HEK293 (cell line): ENCODE data around the gene FAM210A.

Experiments used
- FEZF1 ChIP-seq: fragments of 450-650 bp; formaldehyde crosslinking; IDR thresholded peaks from 2 replicates; pipeline ENCODE4 v1.5.1; 2016; ENCODE audit warnings: missing biosample characterization, missing genetic modification characterization
- ZBTB7A ChIP-seq: fragments of 450-650 bp; formaldehyde crosslinking; IDR thresholded peaks from 2 replicates; pipeline ENCODE4 v1.5.1; 2016; ENCODE audit warnings: low read depth, missing biosample characterization, missing genetic modification characterization
- ZNF112 ChIP-seq: fragments of 450-650 bp; formaldehyde crosslinking; IDR thresholded peaks from 2 replicates; pipeline ENCODE4 v1.5.0; 2017; ENCODE audit warnings: missing biosample characterization, missing genetic modification characterization
- ZNF239 ChIP-seq: fragments of 450-650 bp; formaldehyde crosslinking; IDR thresholded peaks from 2 replicates; pipeline ENCODE4 v1.5.1; 2016; ENCODE audit warnings: missing biosample characterization, missing genetic modification characterization
- ZNF585B ChIP-seq: fragments of 450-650 bp; formaldehyde crosslinking; IDR thresholded peaks from 2 replicates; pipeline ENCODE4 v1.5.1; 2016; ENCODE audit warnings: missing biosample characterization, missing genetic modification characterization
- TF ChIP-seq, protein P1 (sequence below): fragments of 450-650 bp; formaldehyde crosslinking; IDR thresholded peaks from 2 replicates; pipeline ENCODE4 v1.5.1; 2016; ENCODE audit warnings: missing biosample characterization, missing genetic modification characterization
- TF ChIP-seq, protein P2 (sequence below): fragments of 450-650 bp; formaldehyde crosslinking; IDR thresholded peaks from 2 replicates; pipeline ENCODE4 v1.5.1; 2016; ENCODE audit warnings: missing biosample characterization, missing genetic modification characterization

DNA sequence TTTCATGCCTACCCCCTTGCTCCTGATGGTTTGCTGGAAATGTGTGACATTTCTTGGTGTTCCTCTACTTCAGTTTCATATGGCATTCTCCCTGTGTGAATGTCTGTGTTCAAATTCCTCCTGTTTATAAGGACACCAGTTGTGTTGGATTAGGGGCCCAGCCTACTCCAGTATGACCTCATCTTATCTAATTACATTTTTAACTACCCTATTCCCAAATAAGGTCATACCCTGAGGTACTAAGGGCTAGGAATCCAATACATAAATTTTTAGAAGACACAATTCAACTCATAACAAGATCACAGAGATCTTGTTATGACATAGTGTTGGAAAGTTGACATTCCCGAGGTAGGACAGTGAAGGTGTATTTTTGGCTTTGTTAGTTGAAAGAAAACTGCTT lies 5.5 kb downstream of the FAM210A start:
- TF ChIP-seq ZBTB7A (no peak), ZNF585B (tag by site-specific recombination) (no peak), ZNF239 (no peak), ZNF112 (tag by site-specific recombination) (no peak), FEZF1 (tag by site-specific recombination) (no peak)
- TF ChIP-seq, protein P1, sequence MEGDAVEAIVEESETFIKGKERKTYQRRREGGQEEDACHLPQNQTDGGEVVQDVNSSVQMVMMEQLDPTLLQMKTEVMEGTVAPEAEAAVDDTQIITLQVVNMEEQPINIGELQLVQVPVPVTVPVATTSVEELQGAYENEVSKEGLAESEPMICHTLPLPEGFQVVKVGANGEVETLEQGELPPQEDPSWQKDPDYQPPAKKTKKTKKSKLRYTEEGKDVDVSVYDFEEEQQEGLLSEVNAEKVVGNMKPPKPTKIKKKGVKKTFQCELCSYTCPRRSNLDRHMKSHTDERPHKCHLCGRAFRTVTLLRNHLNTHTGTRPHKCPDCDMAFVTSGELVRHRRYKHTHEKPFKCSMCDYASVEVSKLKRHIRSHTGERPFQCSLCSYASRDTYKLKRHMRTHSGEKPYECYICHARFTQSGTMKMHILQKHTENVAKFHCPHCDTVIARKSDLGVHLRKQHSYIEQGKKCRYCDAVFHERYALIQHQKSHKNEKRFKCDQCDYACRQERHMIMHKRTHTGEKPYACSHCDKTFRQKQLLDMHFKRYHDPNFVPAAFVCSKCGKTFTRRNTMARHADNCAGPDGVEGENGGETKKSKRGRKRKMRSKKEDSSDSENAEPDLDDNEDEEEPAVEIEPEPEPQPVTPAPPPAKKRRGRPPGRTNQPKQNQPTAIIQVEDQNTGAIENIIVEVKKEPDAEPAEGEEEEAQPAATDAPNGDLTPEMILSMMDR (tag by site-specific recombination) = no peak
- TF ChIP-seq, protein P2, sequence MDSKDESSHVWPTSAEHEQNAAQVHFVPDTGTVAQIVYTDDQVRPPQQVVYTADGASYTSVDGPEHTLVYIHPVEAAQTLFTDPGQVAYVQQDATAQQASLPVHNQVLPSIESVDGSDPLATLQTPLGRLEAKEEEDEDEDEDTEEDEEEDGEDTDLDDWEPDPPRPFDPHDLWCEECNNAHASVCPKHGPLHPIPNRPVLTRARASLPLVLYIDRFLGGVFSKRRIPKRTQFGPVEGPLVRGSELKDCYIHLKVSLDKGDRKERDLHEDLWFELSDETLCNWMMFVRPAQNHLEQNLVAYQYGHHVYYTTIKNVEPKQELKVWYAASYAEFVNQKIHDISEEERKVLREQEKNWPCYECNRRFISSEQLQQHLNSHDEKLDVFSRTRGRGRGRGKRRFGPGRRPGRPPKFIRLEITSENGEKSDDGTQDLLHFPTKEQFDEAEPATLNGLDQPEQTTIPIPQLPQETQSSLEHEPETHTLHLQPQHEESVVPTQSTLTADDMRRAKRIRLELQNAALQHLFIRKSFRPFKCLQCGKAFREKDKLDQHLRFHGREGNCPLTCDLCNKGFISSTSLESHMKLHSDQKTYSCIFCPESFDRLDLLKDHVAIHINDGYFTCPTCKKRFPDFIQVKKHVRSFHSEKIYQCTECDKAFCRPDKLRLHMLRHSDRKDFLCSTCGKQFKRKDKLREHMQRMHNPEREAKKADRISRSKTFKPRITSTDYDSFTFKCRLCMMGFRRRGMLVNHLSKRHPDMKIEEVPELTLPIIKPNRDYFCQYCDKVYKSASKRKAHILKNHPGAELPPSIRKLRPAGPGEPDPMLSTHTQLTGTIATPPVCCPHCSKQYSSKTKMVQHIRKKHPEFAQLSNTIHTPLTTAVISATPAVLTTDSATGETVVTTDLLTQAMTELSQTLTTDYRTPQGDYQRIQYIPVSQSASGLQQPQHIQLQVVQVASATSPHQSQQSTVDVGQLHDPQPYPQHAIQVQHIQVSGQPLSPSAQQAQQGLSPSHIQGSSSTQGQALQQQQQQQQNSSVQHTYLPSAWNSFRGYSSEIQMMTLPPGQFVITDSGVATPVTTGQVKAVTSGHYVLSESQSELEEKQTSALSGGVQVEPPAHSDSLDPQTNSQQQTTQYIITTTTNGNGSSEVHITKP (tag by site-specific recombination) = no peak
